Adrenal gland (tissue), 12 donors: Measurements from ENCODE around the gene ANKRD33. TPM values are rescaled to one million over a fixed set of nuclear protein-coding genes. Genes with fewer than 3 reads are reported as not detected.

Experiments
- DNase-seq, 7 donors: peaks; one replicate each; pipeline ENCODE4 v3.0.0-alpha.2; 2019 to 2020
- H3K27ac ChIP-seq, 5 donors: fragments of 200-600 bp; sonication (generic) in 4 of 5; 1 replicate in 3 of 5; 2 replicates in 2 of 5; pipeline versions ENCODE4 v1.5.1 to v1.8.0; 2016 to 2020; ENCODE audit warnings: mild to moderate bottlenecking in 1 of 5
- H3K27me3 ChIP-seq: fragments of 200-600 bp; 2 replicates; pipeline ENCODE4 v1.8.0; 2021
- H3K36me3 ChIP-seq, 2 donors: fragments of 200-600 bp; replicated peaks in 1 of 2; 1 replicate in 1 of 2; 2 replicates in 1 of 2; pipeline versions ENCODE4 v1.5.1 to v1.8.0; 2018 to 2022
- H3K4me1 ChIP-seq, 2 donors: fragments of 200-600 bp; replicated peaks in 1 of 2; 1 replicate in 1 of 2; 2 replicates in 1 of 2; pipeline versions ENCODE4 v1.5.1 to v1.8.0; 2018 to 2021
- H3K4me3 ChIP-seq, 4 donors: fragments of 200-600 bp; sonication (generic) in 3 of 4; one replicate each; pipeline ENCODE4 v1.5.1; 2016 to 2018
- H3K9me3 ChIP-seq, 3 donors: fragments of 200-600 bp; sonication (generic) in 1 of 3; replicated peaks in 1 of 3; 1 replicate in 2 of 3; 2 replicates in 1 of 3; pipeline versions ENCODE4 v1.5.1 to v1.8.0; 2016 to 2021
- CTCF ChIP-seq, 6 experiments: fragments of 450-650 bp in 4 of 6; fragments of 200-600 bp in 2 of 6; sonication (generic) in 1 of 6; IDR thresholded peaks; 1 replicate in 5 of 6; 2 replicates in 1 of 6; pipeline versions ENCODE4 v1.5.1 to v1.8.0; 2016 to 2021; ENCODE audit warnings: antibody characterized with exemption in 6 of 6, mild to moderate bottlenecking in 2 of 6, moderate library complexity in 1 of 6
- POLR2A ChIP-seq, 2 donors: fragments of 450-650 bp; IDR thresholded peaks; one replicate each; pipeline ENCODE4 v1.6.1; 2017; ENCODE audit warnings: antibody characterized with exemption in 2 of 2, mild to moderate bottlenecking in 2 of 2, moderate library complexity in 1 of 2
- WGBS, 4 donors: extraction: QIAGEN DNeasy Blood & Tissue Kit in 2 of 4; methylation state at CpG; one replicate each; pipeline versions ENCODE4 v1.1.5 to v1.1.7; 2013 to 2017; 5-methylcytosine and 5-hydroxymethylcytosine counted together
- intact Hi-C, 2 donors: fragments of 100-400 bp; cut with DNase I; formaldehyde crosslinking; loops; one replicate each; pipeline versions ENCODE4 v1.14.1 to v1.15.0; 2022 to 2023
- polyA plus RNA-seq, 3 donors: library from polyadenylated mRNA; stranded (reverse); fragments of 200-250 nt in 2 of 3; fragments of 350-450 nt in 1 of 3; fragmentation: Illumina TruSeq in 1 of 3; extraction: RNeasy Lipid Tissue Mini Kit (QIAGEN cat#74804) in 1 of 3; gene quantifications; one replicate each; pipeline ENCODE4 v1.2.3, GENCODE V29; 2013 to 2014
- total RNA-seq, 9 donors: library from RNA; depleted of rRNA in 4 of 9; stranded (reverse); fragments of >200 nt in 4 of 9; fragments of 120-200 nt in 1 of 9; fragmentation: NEBNext Ultra II Directional in 1 of 9; extraction: Animal tissue kit (Norgen Biotek cat#: 25700) in 1 of 9; gene quantifications; one replicate each; pipeline versions ENCODE4 v1.1.0 to v1.2.4, GENCODE V29; 2013 to 2023
- donor health status: healthy with polysubstance abuse.
- donor health status: Bipolar disorder and iron deficiency.
- donor health status: DM: yes; HTN: yes; CAD: no.
- donor health status: DM: no; HTN: no; CAD: no.
- donor health status: DM: no; HTN: no; CAD: no.
- donor health status: DM: yes; HTN: yes; CAD: no.

Gene ANKRD33
- total and polyA plus RNA-seq, 12 donors: 0.06 to 0.41 (median 0.24) TPM; not detected in 9

DNA sequence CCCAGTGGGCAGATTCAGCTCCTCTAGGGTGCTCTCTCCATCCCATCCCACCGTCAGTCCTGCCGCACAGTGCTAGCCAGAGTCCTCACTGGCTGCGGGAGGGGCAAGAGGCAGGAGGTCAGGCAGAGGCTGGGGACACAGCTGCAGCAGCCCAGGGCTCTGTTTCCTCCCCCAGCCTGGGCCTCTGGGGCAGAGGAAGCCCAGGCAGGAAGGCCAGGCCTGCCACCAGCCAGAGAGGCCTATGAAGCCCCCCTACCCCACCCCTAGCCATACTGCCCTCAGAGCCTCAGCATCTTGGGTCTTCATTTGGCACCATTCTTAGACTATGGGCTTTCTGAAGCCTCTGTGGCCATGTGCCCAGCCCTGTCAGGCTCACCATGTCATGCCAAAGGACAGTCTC, 22.8 kb downstream of the ANKRD33 start:
- TF ChIP-seq POLR2A (IDR thresholded peaks at IDR 0.05) (no peak), CTCF (IDR thresholded peaks at IDR 0.05) (no peak)
- peaks cover 11 to 52% of the 10 kb centered on the region in 2 donors for H3K4me1 ChIP-seq
- peaks cover 0 to 7% of the 10 kb centered on the region in 2 donors for H3K36me3 ChIP-seq
- 27 to 56% (median 53%) methylated on average over 3 of the region's 3 CpGs; no CpG with 5 or more reads in 1 of the 4 donors for WGBS, 4 donors
- H3K27ac ChIP-seq: peak overlapping the region in 3 of 5 donors; percentile 37 to 78 (median 42)
- H3K4me3 ChIP-seq: no peak overlapping the region
- no peak for DNase-seq
- intact Hi-C loops: no loop called here
- no peaks in the 10 kb centered on the region for H3K9me3 ChIP-seq
- H3K27me3 ChIP-seq: peaks cover 10% of the 10 kb centered on the region

DNA sequence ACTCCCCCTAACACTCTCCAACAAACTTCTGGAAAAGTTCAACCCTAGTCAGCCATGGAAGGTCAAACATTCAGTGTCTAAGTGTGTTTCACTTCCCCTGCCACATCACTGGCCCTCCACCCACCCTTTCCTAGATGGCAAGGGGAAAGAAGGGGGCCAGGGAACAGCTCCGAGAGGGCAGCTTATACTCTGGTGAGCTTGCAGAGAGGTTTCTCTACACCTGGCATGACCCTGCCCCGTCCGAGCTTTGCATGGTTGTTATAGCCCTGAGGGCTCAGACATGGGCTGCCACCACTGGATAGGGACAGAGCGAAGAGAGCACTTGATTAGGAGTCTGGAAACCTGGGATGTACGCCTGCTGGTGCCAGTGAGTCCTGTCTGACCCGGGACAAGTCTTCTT, 23.4 kb downstream of the ANKRD33 start:
- Histone ChIP-seq H3K4me3 (no peak overlapping the region), H3K4me1 (peaks cover 11 to 45% of the 10 kb centered on the region in 2 donors), H3K36me3 (peaks cover 0 to 12% of the 10 kb centered on the region in 2 donors), H3K27ac (peak overlapping the region in 3 of 5 donors; percentile 37 to 78 (median 42)), H3K9me3 (no peaks in the 10 kb centered on the region), H3K27me3 (peaks cover 10% of the 10 kb centered on the region)
- TF ChIP-seq CTCF (IDR thresholded peaks at IDR 0.05) (no peak), POLR2A (IDR thresholded peaks at IDR 0.05) (no peak)
- WGBS, 4 donors: 64 to 78% (median 71%) methylated on average over 6 of the region's 6 CpGs
- DNase-seq: no peak
- intact Hi-C loops: no loop called here

GRCh38 chr12:51911788-51912711, 24.1 kb downstream of the ANKRD33 start:
- Histone ChIP-seq H3K27me3 (peaks cover 8% of the 10 kb centered on the region), H3K36me3 (peaks cover 0 to 15% of the 10 kb centered on the region in 2 donors), H3K4me1 (peaks cover 11 to 43% of the 10 kb centered on the region in 2 donors), H3K9me3 (no peaks in the 10 kb centered on the region), H3K27ac (peak overlapping the region in 2 of 5 donors; percentile 42 to 78), H3K4me3 (peak overlapping the region in 1 of 4 donors; percentile 20)
- intact Hi-C loops: no loop called here
- WGBS, 4 donors: 25 to 43% (median 35%) methylated on average over 5 to 8 of the region's 8 CpGs
- TF ChIP-seq POLR2A (IDR thresholded peaks at IDR 0.05) (no peak), CTCF (IDR thresholded peaks at IDR 0.05) (no peak)
- peak in 2 of 7 donors; percentile 33 to 44 for DNase-seq
